ENCODE measurements around the gene DTD1. TPM values are rescaled to one million over a fixed set of nuclear protein-coding genes. Genes with fewer than 3 reads are reported as not detected.

DTD1 gene
- total and polyA plus RNA-seq, 3 donors from 2014 or later: 34.6 to 41.6 (median 39.9) TPM

DNA sequence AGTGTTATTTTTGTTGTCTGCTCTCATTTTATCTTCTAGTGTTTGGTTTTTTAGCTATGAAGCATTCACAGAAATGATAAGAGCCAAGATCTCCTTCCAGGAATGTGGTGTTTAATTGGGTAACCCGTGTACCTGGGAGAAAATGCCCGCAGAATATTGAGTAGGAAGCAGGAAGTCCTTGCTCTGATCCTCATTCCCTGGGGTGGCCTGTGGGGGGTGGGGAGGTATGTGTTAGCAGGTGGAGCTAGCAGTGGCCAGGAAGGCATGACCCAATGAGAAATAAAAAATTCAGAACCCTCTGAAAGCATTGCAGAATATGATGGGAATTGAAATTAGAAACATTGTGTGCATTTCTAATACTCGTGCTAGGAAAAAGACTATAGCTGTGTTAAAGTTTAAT lies 100.8 kb downstream of the DTD1 start:
- TF ChIP-seq POLR2A (IDR thresholded peaks at IDR 0.05): no peak
- TF ChIP-seq, protein P1, sequence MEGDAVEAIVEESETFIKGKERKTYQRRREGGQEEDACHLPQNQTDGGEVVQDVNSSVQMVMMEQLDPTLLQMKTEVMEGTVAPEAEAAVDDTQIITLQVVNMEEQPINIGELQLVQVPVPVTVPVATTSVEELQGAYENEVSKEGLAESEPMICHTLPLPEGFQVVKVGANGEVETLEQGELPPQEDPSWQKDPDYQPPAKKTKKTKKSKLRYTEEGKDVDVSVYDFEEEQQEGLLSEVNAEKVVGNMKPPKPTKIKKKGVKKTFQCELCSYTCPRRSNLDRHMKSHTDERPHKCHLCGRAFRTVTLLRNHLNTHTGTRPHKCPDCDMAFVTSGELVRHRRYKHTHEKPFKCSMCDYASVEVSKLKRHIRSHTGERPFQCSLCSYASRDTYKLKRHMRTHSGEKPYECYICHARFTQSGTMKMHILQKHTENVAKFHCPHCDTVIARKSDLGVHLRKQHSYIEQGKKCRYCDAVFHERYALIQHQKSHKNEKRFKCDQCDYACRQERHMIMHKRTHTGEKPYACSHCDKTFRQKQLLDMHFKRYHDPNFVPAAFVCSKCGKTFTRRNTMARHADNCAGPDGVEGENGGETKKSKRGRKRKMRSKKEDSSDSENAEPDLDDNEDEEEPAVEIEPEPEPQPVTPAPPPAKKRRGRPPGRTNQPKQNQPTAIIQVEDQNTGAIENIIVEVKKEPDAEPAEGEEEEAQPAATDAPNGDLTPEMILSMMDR (IDR thresholded peaks at IDR 0.05): no peak
- Histone ChIP-seq H3K27ac (no peak overlapping the region), H3K27me3 (no peaks in the 10 kb centered on the region), H3K36me3 (ENCODE audit: low read depth, missing control alignments) (no peaks in the 10 kb centered on the region), H3K4me1 (no peaks in the 10 kb centered on the region), H3K9me3 (no peaks in the 10 kb centered on the region), H3K4me3 (no peak overlapping the region)
- intact Hi-C loops (cut with DNase I; ENCODE audit: low total_unique reads): no loop called here
- 53 to 65% methylated on average over 3 of the region's 3 CpGs for WGBS, 2 donors
- DNase-seq: no peak

GRCh38 chr20:18689557-18689956 lies 101.7 kb downstream of the DTD1 start:
- Histone ChIP-seq H3K36me3 (ENCODE audit: low read depth, missing control alignments) (no peaks in the 10 kb centered on the region), H3K4me3 (no peak overlapping the region), H3K27ac (no peak overlapping the region), H3K27me3 (no peaks in the 10 kb centered on the region), H3K9me3 (no peaks in the 10 kb centered on the region), H3K4me1 (no peaks in the 10 kb centered on the region)
- intact Hi-C loops (cut with DNase I; ENCODE audit: low total_unique reads): no loop called here
- no peak for TF ChIP-seq POLR2A (IDR thresholded peaks at IDR 0.05)
- TF ChIP-seq, protein P1 (IDR thresholded peaks at IDR 0.05): no peak
- no peak for DNase-seq
- 67 to 94% methylated on average over 1 of the region's 1 CpG for WGBS, 2 donors

GRCh38 chr20:18692447-18692846 lies 104.6 kb downstream of the DTD1 start:
- Histone ChIP-seq H3K4me1 (no peaks in the 10 kb centered on the region), H3K4me3 (no peak overlapping the region), H3K27ac (no peak overlapping the region), H3K36me3 (ENCODE audit: low read depth, missing control alignments) (no peaks in the 10 kb centered on the region), H3K27me3 (no peaks in the 10 kb centered on the region), H3K9me3 (no peaks in the 10 kb centered on the region)
- 67 to 86% methylated on average over 1 of the region's 1 CpG for WGBS, 2 donors
- TF ChIP-seq, protein P1 (IDR thresholded peaks at IDR 0.05): no peak
- TF ChIP-seq POLR2A (IDR thresholded peaks at IDR 0.05): no peak
- DNase-seq: no peak
- intact Hi-C loops (cut with DNase I; ENCODE audit: low total_unique reads): no loop called here

- Histone ChIP-seq H3K36me3 (ENCODE audit: low read depth, missing control alignments) (no peaks in the 10 kb centered on the region), H3K27me3 (no peaks in the 10 kb centered on the region), H3K4me1 (no peaks in the 10 kb centered on the region), H3K9me3 (no peaks in the 10 kb centered on the region), H3K4me3 (no peak overlapping the region), H3K27ac (no peak overlapping the region)
- intact Hi-C loops (cut with DNase I; ENCODE audit: low total_unique reads): no loop called here
- no peak for DNase-seq
- 84 to 90% methylated on average over 4 to 6 of the region's 6 CpGs for WGBS, 2 donors
- TF ChIP-seq, protein P1 (IDR thresholded peaks at IDR 0.05): no peak
These were observed 106.2 kb downstream of the DTD1 start for GRCh38 chr20:18694071-18694470.

DNA sequence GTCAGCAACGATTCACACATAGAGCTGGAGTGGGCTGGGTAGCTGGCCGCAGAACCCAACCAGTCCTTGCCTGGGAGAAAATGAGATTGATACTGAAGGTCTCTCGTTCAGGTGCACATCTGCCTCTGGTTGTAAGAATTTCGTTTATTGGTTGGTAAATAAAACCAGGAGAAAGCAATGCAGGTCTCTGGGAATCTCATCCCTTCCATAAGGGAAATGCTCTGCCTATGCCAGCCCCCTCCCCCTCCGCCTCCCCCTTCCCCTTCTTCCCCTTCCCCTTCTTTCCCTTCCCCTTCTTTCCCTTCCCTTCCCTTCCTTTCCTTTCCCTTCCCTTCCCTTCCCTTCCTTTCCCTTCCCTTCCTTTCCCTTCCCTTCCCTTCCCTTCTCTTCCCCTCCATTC lies 107.3 kb downstream of the DTD1 start:
- TF ChIP-seq, protein P1 (IDR thresholded peaks at IDR 0.05): no peak
- TF ChIP-seq POLR2A (IDR thresholded peaks at IDR 0.05): no peak
- no peak for DNase-seq
- Histone ChIP-seq H3K36me3 (ENCODE audit: low read depth, missing control alignments) (no peaks in the 10 kb centered on the region), H3K9me3 (no peaks in the 10 kb centered on the region), H3K27ac (no peak overlapping the region), H3K4me3 (no peak overlapping the region), H3K27me3 (no peaks in the 10 kb centered on the region), H3K4me1 (no peaks in the 10 kb centered on the region)
- intact Hi-C loops (cut with DNase I; ENCODE audit: low total_unique reads): no loop called here
- 74 to 90% methylated on average over 4 to 5 of the region's 5 CpGs for WGBS, 2 donors

All from testis (tissue), 3 donors.